Glutamatergic neuron (in vitro differentiated cells): Measurements from ENCODE around the gene CDH26. TPM values are rescaled to one million over a fixed set of nuclear protein-coding genes. Genes with fewer than 3 reads are reported as not detected.

Source experiments
- DNase-seq: peaks from one replicate; pipeline ENCODE4 v3.0.0; 2022
- H3K27ac Mint-ChIP-seq: one replicate; pipeline ENCODE4 v1.8.0; 2020; ENCODE audit warnings: mild to moderate bottlenecking, mixed read lengths, inconsistent platforms; ENCODE audit not compliant: unreplicated experiment
- H3K27me3 Mint-ChIP-seq: one replicate; pipeline ENCODE4 v1.8.0; 2020; ENCODE audit warnings: mild to moderate bottlenecking, moderate library complexity, mixed read lengths, inconsistent platforms; ENCODE audit not compliant: unreplicated experiment
- H3K36me3 Mint-ChIP-seq: one replicate; pipeline ENCODE4 v1.8.0; 2020; ENCODE audit warnings: mild to moderate bottlenecking, mixed read lengths, inconsistent platforms; ENCODE audit not compliant: unreplicated experiment
- H3K4me1 Mint-ChIP-seq: one replicate; pipeline ENCODE4 v1.8.0; 2020; ENCODE audit warnings: mild to moderate bottlenecking, low read depth, mixed read lengths, inconsistent platforms; ENCODE audit not compliant: unreplicated experiment
- H3K4me3 Mint-ChIP-seq: one replicate; pipeline ENCODE4 v1.8.0; 2020; ENCODE audit warnings: mild to moderate bottlenecking, mixed read lengths, inconsistent platforms; ENCODE audit not compliant: unreplicated experiment
- H3K9me3 Mint-ChIP-seq: one replicate; pipeline ENCODE4 v1.8.0; 2020; ENCODE audit warnings: mild to moderate bottlenecking, moderate library complexity, mixed read lengths, inconsistent platforms; ENCODE audit not compliant: unreplicated experiment
- CTCF ChIP-seq: fragments of 200-600 bp; sonication (generic); IDR thresholded peaks from one replicate; pipeline ENCODE4 v1.5.0; 2021; ENCODE audit not compliant: partially characterized antibody, unreplicated experiment
- total RNA-seq: library from RNA; stranded (reverse); fragmentation: NEBNext Ultra II Directional; extraction: Animal tissue kit (Norgen Biotek cat#: 25700); gene quantifications from one replicate; pipeline ENCODE4 v1.2.1, GENCODE V29; 2021; ENCODE audit not compliant: unreplicated experiment

Gene CDH26
- total RNA-seq, 1 donor from 2014 or later = 0.76 TPM

DNA sequence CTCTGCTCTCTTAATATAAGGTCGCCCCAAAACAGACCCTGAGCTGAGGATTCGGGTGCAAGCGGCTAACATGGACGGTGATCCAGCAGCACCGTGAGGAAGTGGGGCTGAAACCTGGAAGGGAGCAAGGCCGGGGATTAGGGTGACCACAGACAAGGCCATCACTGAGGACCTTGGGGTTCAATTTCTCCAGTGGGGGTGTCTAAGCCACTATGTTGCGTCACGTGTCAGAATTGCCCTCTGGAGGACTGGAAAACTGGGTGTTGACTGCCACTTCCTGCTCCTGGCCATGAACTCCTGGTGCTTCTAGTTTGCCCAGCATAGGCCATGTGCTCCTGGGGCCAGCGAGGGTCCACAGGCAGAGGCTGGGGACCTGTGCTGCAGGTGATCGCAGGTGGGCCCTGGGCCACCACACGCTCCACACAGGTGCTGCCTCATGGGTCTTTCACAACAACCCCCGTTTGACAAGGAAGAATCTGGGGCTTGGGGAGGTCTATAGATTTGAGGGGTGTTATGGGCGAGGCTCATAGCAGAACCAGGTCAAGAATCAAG, 101.9 kb downstream of the CDH26 start:
- no peak for TF ChIP-seq CTCF
- peaks cover 12% of the 10 kb centered on the region for H3K4me1 Mint-ChIP-seq
- H3K36me3 Mint-ChIP-seq = no peaks in the 10 kb centered on the region
- H3K27me3 Mint-ChIP-seq = peaks cover 5% of the 10 kb centered on the region
- no peak overlapping the region for H3K4me3 Mint-ChIP-seq
- no peak overlapping the region for H3K27ac Mint-ChIP-seq
- H3K9me3 Mint-ChIP-seq = peaks cover 2% of the 10 kb centered on the region
- DNase-seq = no peak

DNA sequence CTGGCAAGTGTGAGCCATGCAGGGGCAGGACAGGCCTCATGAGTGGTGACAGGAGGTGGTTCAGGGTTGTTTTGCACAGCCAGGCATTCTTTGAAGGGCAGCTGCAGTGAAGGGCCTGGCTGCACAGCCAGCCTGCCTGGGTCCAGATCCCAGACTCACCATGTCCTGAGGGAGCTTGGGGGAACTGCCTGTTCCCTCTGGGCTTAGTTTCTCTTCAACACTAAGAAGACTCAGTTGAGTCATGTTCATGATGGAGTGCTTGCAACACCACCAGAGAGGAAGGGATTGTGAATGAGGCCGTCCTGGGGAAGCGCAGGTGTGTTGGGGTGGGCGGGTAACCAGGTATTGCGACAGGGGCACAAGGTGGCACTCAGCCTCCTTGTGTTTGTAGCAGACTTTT, 102.4 kb downstream of the CDH26 start:
- Mint-ChIP-seq H3K27me3 (peaks cover 5% of the 10 kb centered on the region), H3K4me1 (peaks cover 12% of the 10 kb centered on the region), H3K27ac (no peak overlapping the region), H3K9me3 (peaks cover 2% of the 10 kb centered on the region), H3K4me3 (no peak overlapping the region), H3K36me3 (no peaks in the 10 kb centered on the region)
- no peak for DNase-seq
- no peak for TF ChIP-seq CTCF

- no peak for DNase-seq
- Mint-ChIP-seq H3K4me3 (no peak overlapping the region), H3K9me3 (peaks cover 2% of the 10 kb centered on the region), H3K27me3 (peaks cover 5% of the 10 kb centered on the region), H3K36me3 (no peaks in the 10 kb centered on the region), H3K27ac (no peak overlapping the region), H3K4me1 (peaks cover 8% of the 10 kb centered on the region)
- no peak for TF ChIP-seq CTCF
Measured at GRCh38 chr20:60062431-60063047, 104.3 kb downstream of the CDH26 start.

GRCh38 chr20:60063048-60063451, 104.8 kb downstream of the CDH26 start:
- peaks cover 3% of the 10 kb centered on the region for H3K4me1 Mint-ChIP-seq
- no peak overlapping the region for H3K27ac Mint-ChIP-seq
- H3K4me3 Mint-ChIP-seq = no peak overlapping the region
- no peak for DNase-seq
- no peaks in the 10 kb centered on the region for H3K36me3 Mint-ChIP-seq
- H3K27me3 Mint-ChIP-seq = peaks cover 5% of the 10 kb centered on the region
- no peak for TF ChIP-seq CTCF
- peaks cover 2% of the 10 kb centered on the region for H3K9me3 Mint-ChIP-seq

DNA sequence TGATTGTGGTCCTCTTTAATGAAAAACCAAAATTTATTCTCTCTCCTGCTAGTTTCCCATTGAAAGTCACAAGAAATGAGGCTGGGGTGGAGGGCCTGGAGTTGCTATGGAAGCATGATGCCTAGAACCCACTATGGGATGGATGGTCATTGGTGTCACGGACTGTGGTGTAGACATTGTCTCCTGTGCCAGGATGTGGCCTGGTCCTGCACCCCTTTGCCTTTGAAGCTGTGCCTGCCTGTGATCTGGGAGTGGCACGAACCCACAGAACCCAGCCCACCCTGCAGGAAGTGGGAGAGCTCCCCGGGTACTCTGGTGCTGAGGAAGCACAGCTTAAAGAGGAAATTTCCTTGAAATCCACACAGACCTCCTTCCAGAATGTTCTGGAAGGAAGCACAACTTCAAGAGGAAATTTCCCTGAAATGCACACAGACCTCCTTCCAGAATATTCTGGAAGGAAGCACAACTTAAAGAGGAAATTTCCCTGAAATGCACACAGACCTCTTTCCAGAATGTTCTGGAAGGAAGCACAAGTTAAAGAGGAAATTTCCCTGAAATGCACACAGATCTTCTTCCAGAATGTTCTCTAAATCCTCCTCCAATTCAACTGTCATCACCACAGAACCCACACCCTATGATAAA, 105.6 kb downstream of the CDH26 start:
- no peak for TF ChIP-seq CTCF
- Mint-ChIP-seq H3K27me3 (peaks cover 3% of the 10 kb centered on the region), H3K36me3 (no peaks in the 10 kb centered on the region), H3K9me3 (peaks cover 1% of the 10 kb centered on the region), H3K27ac (no peak overlapping the region), H3K4me3 (no peak overlapping the region), H3K4me1 (no peaks in the 10 kb centered on the region)
- DNase-seq = no peak
